Urothelium cell line (cell line): ENCODE measurements around the gene TMIGD3.
A peak's percentile ranks its signal among the peaks of the same experiment; 100 is the strongest.

Experiments
- DNase-seq: peaks from one replicate; pipeline ENCODE4 v3.0.0; 2011; ENCODE audit warnings: low spot score, mixed read lengths
- FAIRE-seq: peaks from 2 replicates; lab custom pipeline; 2011; peaks lifted over from hg19 to GRCh38; lab: Jason Lieb, UNC

Gene TMIGD3

DNA sequence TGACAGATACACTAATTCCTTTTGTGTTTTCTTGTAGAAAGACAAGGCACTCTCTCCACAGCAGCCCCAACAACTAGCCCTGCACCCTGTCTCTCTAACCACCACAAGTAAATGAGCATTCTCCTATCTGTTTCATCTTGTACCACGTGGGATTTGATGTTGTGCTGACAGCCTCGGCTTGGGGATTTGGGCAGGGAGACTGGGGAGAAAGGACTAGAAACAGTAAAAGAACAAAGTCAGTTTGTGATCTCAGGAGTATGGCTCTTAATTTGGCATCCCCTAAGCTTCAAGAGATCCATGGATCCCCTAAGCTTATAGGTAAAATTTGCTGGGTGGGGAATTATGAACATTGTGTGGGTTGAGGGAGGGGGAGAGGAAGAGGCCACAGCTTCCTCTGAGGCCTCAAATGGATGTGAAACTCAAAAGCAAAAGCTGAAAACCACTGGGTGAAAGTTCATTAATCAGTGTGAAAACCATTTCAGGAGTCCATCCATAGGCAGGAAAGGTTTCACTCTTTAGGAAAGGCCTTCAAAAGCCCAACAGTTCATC is 26.6 kb downstream of the TMIGD3 start:
- no peak for DNase-seq
- FAIRE-seq: no peak

DNA sequence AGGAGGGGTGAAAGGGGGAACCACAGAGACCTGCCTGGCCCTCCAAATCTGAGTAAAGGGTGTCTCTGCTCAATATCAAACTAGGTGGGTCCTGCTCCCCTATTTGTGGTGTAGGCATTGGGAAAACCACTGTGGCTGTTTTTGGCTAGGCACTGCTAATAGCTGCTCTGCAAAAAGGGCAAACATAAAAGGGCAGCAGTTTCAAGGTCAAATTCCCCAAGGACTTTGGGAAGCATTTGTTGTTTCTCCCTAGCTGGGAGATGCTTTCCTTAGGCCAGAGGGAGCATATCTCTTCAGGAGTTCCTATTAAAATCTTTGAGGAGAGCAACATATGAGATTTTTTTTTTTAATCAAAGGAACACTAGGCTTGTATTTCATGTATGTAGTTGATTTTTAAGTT is 27.2 kb downstream of the TMIGD3 start:
- DNase-seq: no peak
- FAIRE-seq: no peak

- FAIRE-seq: no peak
- no peak for DNase-seq
Observed at GRCh38 chr1:111475701-111476100, 27.7 kb downstream of the TMIGD3 start.

- FAIRE-seq: no peak
Observed at GRCh38 chr1:111474521-111474920, 28.9 kb downstream of the TMIGD3 start.

DNA sequence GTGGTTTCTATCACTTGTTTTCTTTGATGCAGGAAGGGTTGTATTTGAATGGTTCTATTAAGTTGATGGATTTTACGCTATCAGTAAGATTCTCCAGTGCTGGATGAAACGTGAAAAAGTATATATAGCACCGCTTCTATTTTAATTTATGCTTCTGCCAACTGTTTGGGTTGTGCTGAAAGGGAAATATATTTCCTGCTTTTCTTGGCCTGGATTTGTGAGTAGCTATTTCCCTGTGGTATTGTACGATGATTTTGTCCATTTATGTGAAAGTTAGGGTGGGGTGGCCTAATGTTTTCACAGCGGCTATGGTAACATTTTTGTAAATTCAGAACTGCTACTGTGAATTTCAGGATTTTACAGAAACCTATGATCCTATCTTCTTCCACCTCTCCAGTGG is 29.3 kb downstream of the TMIGD3 start:
- FAIRE-seq (no peak), DNase-seq (no peak)

More at GRCh38 chr1:111474521-111474920, 28.9 kb downstream of the TMIGD3 start:
- DNase-seq: no peak

DNA sequence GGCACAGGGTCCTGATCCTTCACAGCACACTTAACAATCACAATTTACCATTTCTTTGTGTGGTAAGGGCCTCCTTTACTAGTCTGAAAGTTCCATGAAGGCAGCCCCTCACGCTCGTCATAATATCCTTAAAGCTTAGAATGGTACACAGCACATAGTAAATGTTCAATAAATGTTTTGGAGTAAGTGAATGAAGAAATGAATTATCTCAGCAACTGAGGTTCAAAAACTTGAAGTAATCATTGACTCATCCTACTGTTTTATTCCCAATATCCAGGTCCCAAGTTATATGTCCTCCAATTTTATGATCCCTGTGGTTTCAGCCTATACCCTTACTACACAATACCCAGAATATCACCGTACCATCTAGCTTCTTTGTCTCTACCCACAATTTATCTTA is 31.9 kb downstream of the TMIGD3 start:
- no peak for DNase-seq
- no peak for FAIRE-seq

- no peak for DNase-seq
Observed at GRCh38 chr1:111471012-111471411, 32.4 kb downstream of the TMIGD3 start.

GRCh38 chr1:111470596-111470995 is 32.8 kb downstream of the TMIGD3 start:
- no peak for DNase-seq
- FAIRE-seq: no peak

More at GRCh38 chr1:111471012-111471411, 32.4 kb downstream of the TMIGD3 start:
- FAIRE-seq: no peak

GRCh38 chr1:111469539-111469938 is 33.9 kb downstream of the TMIGD3 start:
- FAIRE-seq (no peak), DNase-seq (no peak)

DNA sequence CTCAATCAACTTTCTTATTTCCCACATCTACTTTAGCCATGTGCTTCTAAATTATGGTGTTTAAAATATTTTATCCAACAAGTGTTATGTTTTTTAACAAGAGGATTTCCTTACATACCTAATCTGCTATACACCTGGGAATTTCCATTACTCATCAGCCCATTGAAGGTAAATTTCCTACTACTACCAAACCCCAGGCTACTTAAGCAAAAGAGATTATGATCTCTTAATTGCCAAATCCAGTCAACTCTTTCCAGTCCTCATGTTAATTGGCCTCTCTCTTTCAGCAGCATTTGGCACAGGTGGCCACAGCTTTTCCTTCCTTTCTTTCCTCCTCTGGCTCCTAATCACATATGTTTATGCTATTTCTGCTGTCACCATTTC is 34.7 kb downstream of the TMIGD3 start:
- DNase-seq (no peak), FAIRE-seq (no peak)

GRCh38 chr1:111467865-111468716 is 35.3 kb downstream of the TMIGD3 start:
- DNase-seq (no peak), FAIRE-seq (no peak)

DNA sequence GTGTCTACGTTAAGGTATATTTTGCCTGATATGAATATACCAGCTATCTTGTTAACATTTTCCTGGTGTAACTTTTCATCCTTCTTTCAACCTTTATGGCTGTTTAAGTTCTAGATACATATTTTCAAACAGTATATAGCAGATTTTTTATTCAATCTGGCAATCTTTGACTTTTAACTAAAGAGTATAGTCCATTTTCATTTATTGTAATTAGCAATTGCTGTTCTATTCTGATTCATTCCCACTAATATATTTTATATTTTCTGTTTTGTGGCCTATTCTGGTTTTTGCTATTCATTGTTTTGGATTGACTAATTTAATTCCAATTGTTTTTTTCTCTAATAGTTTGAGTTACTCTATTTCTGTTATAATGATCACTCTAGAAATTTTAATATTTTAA is 37.0 kb downstream of the TMIGD3 start:
- FAIRE-seq (no peak), DNase-seq (no peak)

DNA sequence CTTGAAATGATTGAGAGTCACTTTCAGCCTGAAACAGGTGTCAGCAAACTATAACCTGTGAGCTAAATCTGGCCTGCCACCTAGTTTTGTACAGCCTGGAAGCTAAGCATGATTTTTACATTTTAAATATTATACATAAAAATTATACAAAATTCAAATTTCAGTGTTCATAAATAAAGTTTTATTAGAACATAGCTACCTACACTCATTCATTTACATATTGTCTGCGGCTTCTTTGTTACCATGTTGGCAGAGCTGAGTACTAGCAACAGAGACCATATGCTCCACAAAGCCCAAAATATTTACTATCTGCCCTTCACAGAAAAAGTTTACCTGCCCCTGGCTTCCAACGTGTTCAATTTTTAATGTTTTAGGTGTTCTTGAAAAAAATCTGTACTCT is 37.7 kb downstream of the TMIGD3 start:
- no peak for DNase-seq
- FAIRE-seq: no peak

DNA sequence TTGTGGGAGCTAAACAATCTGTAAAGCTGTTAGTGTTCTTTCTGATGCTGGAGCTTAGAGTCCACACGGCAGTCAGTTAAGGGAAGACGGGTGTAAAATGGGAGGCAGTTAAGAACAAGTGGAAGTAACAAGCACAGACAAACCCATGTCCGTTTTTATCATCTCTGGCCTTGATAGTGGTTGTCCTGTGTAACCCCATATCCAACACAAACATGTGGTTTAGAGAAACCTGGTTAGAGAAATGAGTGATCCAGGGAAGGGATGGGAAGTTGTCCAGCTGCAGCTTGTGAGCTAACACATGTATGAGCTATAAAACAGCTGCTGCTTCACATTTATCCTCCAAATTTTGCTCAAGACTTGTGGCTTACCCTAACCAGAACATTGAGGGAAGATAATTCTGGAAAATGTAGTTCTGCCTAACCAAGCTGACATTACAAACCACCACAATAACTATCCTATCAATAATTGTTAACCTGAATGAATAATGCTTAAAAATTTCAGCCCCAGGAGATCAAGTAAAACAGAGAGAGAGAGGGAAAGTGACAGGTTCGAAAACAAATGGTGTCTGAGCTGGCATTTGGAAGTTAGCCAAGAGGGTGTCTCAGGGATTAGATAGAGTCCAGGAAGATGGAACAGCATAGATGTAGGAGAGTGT is 40.3 kb downstream of the TMIGD3 start:
- no peak for DNase-seq

GRCh38 chr1:111462370-111463028 is 40.9 kb downstream of the TMIGD3 start:
- FAIRE-seq: no peak
- no peak for DNase-seq

More for the DNA sequence above, 40.3 kb downstream of the TMIGD3 start:
- FAIRE-seq: peak; percentile 5

DNA sequence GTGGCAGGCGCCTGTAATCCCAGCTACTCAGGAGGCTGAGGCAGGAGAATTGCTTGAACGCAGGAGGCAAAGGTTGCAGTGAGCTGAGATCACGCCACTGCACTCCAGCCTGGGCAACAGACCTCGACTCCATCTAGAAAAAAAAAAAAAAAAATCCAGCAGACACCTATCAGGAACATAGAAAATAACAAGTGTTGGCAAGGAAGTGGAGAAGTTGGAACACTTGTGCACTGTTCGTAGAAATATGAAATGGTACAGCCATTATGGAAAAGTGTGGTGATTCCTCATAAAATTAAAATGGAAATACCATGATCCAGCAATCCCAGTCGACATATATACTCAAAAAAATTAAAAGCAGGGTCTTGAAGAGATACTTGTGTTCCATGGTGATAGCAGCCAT is 41.7 kb downstream of the TMIGD3 start:
- DNase-seq (no peak), FAIRE-seq (no peak)

GRCh38 chr1:111455642-111456031 is 47.8 kb downstream of the TMIGD3 start:
- DNase-seq (no peak), FAIRE-seq (no peak)

- DNase-seq (no peak), FAIRE-seq (no peak)
Observed at GRCh38 chr1:111454859-111455641, 48.4 kb downstream of the TMIGD3 start.

- DNase-seq (no peak), FAIRE-seq (no peak)
Observed at GRCh38 chr1:111453706-111454105, 49.7 kb downstream of the TMIGD3 start.

- DNase-seq (no peak), FAIRE-seq (no peak)
Observed at GRCh38 chr1:111452581-111452980, 50.9 kb downstream of the TMIGD3 start.

GRCh38 chr1:111450185-111450584 is 53.2 kb downstream of the TMIGD3 start:
- FAIRE-seq (no peak), DNase-seq (no peak)
